ENCODE data around the gene KDM3B. TPM values are rescaled to one million over a fixed set of nuclear protein-coding genes. Genes with fewer than 3 reads are reported as not detected.

The KDM3B gene
- total RNA-seq, 6 experiments from 2014 or later, result 13.7 to 19.7 (median 18.3) TPM

DNA sequence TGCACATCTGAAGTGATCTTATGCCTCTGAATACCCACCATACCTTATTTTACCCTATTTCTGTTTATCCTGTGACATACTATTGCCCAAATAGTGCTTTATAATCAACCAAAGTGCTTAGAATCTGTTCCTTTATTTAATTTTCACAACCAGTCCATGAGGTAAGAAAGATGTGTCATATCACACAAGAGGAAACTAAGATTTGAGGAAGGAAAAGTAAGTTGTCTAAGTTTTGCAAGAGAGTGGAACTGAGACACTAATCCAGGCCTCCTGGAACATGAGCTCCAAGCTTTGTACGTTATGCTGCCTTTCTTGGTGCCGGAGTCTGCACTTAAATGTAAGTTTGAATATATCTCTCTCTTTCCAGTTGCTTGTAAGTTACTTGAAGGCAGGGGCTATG is 17.2 kb downstream of the KDM3B start:
- Histone ChIP-seq H3K4me1 (no peaks in the 10 kb centered on the region), H3K27me3 (no peaks in the 10 kb centered on the region), H3K36me3 (peaks cover 0 to 11% (median 7%) of the 10 kb centered on the region in 4 donors), H3K4me3 (no peak overlapping the region), H3K27ac (peak overlapping the region in 2 of 3 donors; percentile 15 to 21), H3K9me3 (no peaks in the 10 kb centered on the region)
- ATAC-seq (peak; percentile 47 to 75 (median 58)), DNase-seq (no peak)
- WGBS (ENCODE audit: insufficient coverage, low coverage, low lambda C conversion rate, missing lambda C conversion rate), result 64% methylated on average over 2 of the region's 2 CpGs
- intact Hi-C loops (cut with DNase I), result no loop called here
- TF ChIP-seq, protein P1, sequence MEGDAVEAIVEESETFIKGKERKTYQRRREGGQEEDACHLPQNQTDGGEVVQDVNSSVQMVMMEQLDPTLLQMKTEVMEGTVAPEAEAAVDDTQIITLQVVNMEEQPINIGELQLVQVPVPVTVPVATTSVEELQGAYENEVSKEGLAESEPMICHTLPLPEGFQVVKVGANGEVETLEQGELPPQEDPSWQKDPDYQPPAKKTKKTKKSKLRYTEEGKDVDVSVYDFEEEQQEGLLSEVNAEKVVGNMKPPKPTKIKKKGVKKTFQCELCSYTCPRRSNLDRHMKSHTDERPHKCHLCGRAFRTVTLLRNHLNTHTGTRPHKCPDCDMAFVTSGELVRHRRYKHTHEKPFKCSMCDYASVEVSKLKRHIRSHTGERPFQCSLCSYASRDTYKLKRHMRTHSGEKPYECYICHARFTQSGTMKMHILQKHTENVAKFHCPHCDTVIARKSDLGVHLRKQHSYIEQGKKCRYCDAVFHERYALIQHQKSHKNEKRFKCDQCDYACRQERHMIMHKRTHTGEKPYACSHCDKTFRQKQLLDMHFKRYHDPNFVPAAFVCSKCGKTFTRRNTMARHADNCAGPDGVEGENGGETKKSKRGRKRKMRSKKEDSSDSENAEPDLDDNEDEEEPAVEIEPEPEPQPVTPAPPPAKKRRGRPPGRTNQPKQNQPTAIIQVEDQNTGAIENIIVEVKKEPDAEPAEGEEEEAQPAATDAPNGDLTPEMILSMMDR (IDR thresholded peaks at IDR 0.05), result no peak
- TF ChIP-seq POLR2A (IDR thresholded peaks at IDR 0.05), result no peak

DNA sequence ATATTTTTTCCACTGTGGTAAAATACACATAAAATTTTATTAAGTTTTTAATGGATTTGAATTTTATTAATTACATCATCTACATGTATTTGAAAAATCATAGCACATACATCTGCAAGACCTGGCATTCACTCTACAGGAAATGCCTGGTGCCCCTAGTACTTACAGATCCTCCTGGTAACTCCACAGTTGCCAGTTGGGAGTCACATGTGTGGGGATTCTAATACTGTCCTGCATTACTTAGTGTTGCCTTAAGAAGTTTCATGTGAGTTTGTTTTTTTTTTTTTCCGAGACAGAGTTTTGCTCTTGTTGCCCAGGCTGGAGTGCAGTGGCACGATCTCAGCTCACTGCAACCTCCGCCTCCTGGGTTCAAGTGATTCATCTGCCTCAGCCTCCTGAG is 18.1 kb downstream of the KDM3B start:
- H3K4me3 ChIP-seq, result no peak overlapping the region

DNA sequence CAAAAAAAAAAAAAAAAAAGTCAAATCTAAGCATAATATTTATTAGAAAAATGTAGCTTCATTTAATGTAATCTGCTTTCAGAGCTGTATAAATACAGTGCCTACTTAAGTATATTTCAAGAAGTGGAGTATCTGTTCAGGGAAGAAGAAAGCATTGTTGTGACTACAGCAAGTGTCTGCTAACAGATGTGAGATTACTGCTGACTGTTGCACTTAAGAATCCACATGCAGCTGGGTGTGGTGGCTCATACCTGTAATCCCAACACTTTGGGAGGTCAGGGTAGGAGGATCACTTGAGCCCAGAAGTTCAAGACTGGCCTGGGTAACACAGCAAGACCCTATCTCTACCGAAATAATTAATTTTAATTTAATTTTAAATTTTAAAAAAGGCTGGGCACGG is 19.0 kb downstream of the KDM3B start:
- H3K4me1 ChIP-seq, result no peaks in the 10 kb centered on the region
- ATAC-seq, result no peak
- no peaks in the 10 kb centered on the region for H3K9me3 ChIP-seq
- intact Hi-C loops (cut with DNase I), result no loop called here
- DNase-seq, result no peak
- no peaks in the 10 kb centered on the region for H3K27me3 ChIP-seq
- no peak overlapping the region for H3K27ac ChIP-seq
- TF ChIP-seq POLR2A (IDR thresholded peaks at IDR 0.05), result no peak
- TF ChIP-seq, protein P1 (IDR thresholded peaks at IDR 0.05), result no peak
- 96% methylated on average over 2 of the region's 2 CpGs for WGBS (ENCODE audit: insufficient coverage, low coverage, low lambda C conversion rate, missing lambda C conversion rate)
- peaks cover 0 to 26% (median 11%) of the 10 kb centered on the region in 4 donors for H3K36me3 ChIP-seq
- H3K4me3 ChIP-seq, result no peak overlapping the region

More for the DNA sequence above, 18.1 kb downstream of the KDM3B start:
- ATAC-seq (no peak), DNase-seq (no peak)
- WGBS (ENCODE audit: insufficient coverage, low coverage, low lambda C conversion rate, missing lambda C conversion rate), result 65% methylated on average over 3 of the region's 3 CpGs
- peaks cover 0 to 18% (median 7%) of the 10 kb centered on the region in 4 donors for H3K36me3 ChIP-seq
- TF ChIP-seq POLR2A (IDR thresholded peaks at IDR 0.05), result no peak
- TF ChIP-seq, protein P1 (IDR thresholded peaks at IDR 0.05), result no peak
- H3K27me3 ChIP-seq, result no peaks in the 10 kb centered on the region
- H3K27ac ChIP-seq, result no peak overlapping the region
- no peaks in the 10 kb centered on the region for H3K9me3 ChIP-seq
- H3K4me1 ChIP-seq, result no peaks in the 10 kb centered on the region
- intact Hi-C loops (cut with DNase I), result no loop called here

DNA sequence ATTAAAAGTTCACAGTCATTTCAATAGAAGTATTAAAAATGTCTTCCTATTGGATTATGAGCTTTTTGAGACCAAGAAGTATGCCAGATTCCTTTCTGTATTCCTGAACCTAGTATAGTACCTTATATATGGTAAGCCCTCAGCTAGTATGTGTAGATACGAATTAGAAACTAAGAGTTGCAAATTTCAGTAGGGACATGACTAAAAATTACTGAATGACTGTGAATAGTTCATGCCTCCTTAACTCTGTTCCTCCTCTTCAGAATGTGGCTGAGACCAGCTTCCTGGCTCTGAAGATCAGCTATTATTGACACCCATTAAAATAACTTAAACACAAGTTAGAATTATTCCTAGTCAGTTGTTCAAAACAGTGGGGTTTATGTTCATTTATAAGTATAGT is 19.7 kb downstream of the KDM3B start:
- peaks cover 0 to 29% (median 11%) of the 10 kb centered on the region in 4 donors for H3K36me3 ChIP-seq
- ATAC-seq, result no peak
- DNase-seq, result no peak
- TF ChIP-seq, protein P1 (IDR thresholded peaks at IDR 0.05), result no peak
- no peak for TF ChIP-seq POLR2A (IDR thresholded peaks at IDR 0.05)
- H3K9me3 ChIP-seq, result no peaks in the 10 kb centered on the region
- intact Hi-C loops (cut with DNase I), result no loop called here
- no peak overlapping the region for H3K27ac ChIP-seq
- no peak overlapping the region for H3K4me3 ChIP-seq
- no peaks in the 10 kb centered on the region for H3K27me3 ChIP-seq
- 78% methylated on average over 1 of the region's 1 CpG for WGBS (ENCODE audit: insufficient coverage, low coverage, low lambda C conversion rate, missing lambda C conversion rate)
- no peaks in the 10 kb centered on the region for H3K4me1 ChIP-seq

DNA sequence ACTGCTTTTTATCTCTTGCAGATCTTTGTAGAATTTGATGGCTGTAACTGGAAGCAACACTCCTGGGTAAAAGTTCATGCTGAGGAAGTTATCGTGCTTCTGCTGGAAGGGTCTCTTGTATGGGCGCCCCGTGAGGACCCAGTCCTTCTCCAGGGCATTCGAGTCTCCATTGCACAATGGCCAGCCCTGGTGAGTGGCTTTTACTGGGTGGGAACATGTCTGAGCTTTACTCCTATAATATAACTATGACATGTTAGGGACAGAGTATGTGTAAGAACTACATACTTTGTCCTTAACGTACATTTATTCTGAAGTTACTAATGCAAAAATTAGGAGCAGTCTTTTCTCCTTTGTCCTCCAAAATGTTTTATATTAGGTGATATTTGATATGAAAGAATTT is 20.2 kb downstream of the KDM3B start:
- Histone ChIP-seq H3K4me3 (no peak overlapping the region), H3K9me3 (no peaks in the 10 kb centered on the region), H3K4me1 (no peaks in the 10 kb centered on the region), H3K27me3 (no peaks in the 10 kb centered on the region), H3K27ac (no peak overlapping the region), H3K36me3 (peaks cover 3 to 33% (median 12%) of the 10 kb centered on the region in 4 donors)
- DNase-seq (no peak), ATAC-seq (no peak)
- 62% methylated on average over 4 of the region's 5 CpGs for WGBS (ENCODE audit: insufficient coverage, low coverage, low lambda C conversion rate, missing lambda C conversion rate)
- intact Hi-C loops (cut with DNase I), result no loop called here
- TF ChIP-seq POLR2A (IDR thresholded peaks at IDR 0.05), result no peak
- TF ChIP-seq, protein P1 (IDR thresholded peaks at IDR 0.05), result no peak
